Lung (tissue), 12 donors: ENCODE results near the gene IL1RL1. TPM values are rescaled to one million over a fixed set of nuclear protein-coding genes. Genes with fewer than 3 reads are reported as not detected.

Source experiments
- ATAC-seq: fragments of 200-7000 bp; cut with Tn5 transposase; one replicate; pipeline ENCODE4 v1.9.1; 2020; ENCODE audit warnings: moderate number of reproducible peaks; ENCODE audit not compliant: insufficient read depth, low FRiP score
- DNase-seq, 3 donors: peaks; one replicate each; pipeline ENCODE4 v3.0.0-alpha.2; 2013 to 2017
- H3K27ac ChIP-seq, 2 donors: one replicate each; pipeline ENCODE4 v1.5.1; 2013; ENCODE audit warnings: mild to moderate bottlenecking in 2 of 2, moderate library complexity in 2 of 2, control low read depth in 1 of 2, inconsistent platforms in 1 of 2, low read depth in 1 of 2, low read length in 1 of 2
- H3K27me3 ChIP-seq, 3 donors: one replicate each; pipeline ENCODE4 v1.5.1; 2013; ENCODE audit warnings: low read length in 2 of 3; ENCODE audit not compliant: control insufficient read depth in 3 of 3, insufficient read depth in 3 of 3
- H3K36me3 ChIP-seq, 4 donors: one replicate each; pipeline ENCODE4 v1.5.1; 2013; ENCODE audit warnings: low read length in 4 of 4, mild to moderate bottlenecking in 1 of 4, moderate library complexity in 1 of 4; ENCODE audit not compliant: control insufficient read depth in 4 of 4, insufficient read depth in 4 of 4
- H3K4me1 ChIP-seq, 5 donors: one replicate each; pipeline ENCODE4 v1.5.1; 2013; ENCODE audit warnings: low read length in 5 of 5, mild to moderate bottlenecking in 2 of 5, moderate library complexity in 1 of 5; ENCODE audit not compliant: control insufficient read depth in 5 of 5, insufficient read depth in 5 of 5
- H3K4me3 ChIP-seq: one replicate; pipeline ENCODE4 v1.5.1; 2013; ENCODE audit warnings: mild to moderate bottlenecking, control low read depth, moderate library complexity
- H3K9ac ChIP-seq, 2 donors: one replicate each; pipeline ENCODE4 v1.5.1; 2013; ENCODE audit warnings: low read length in 2 of 2, control low read depth in 1 of 2; ENCODE audit not compliant: insufficient read depth in 1 of 2
- H3K9me3 ChIP-seq, 4 donors: one replicate each; pipeline ENCODE4 v1.5.1; 2013; ENCODE audit warnings: low read length in 3 of 4, mild to moderate bottlenecking in 1 of 4, moderate library complexity in 1 of 4; ENCODE audit not compliant: control insufficient read depth in 4 of 4, insufficient read depth in 3 of 4
- CTCF ChIP-seq: IDR thresholded peaks from 2 replicates; pipeline ENCODE4 v1.5.1; 2012; ENCODE audit warnings: mild to moderate bottlenecking; ENCODE audit errors: control extremely low read depth, extremely low read depth
- WGBS, 2 donors: extraction: QIAGEN DNeasy Blood & Tissue Kit; methylation state at CpG; one replicate each; pipeline ENCODE4 v1.1.7; 2013; 5-methylcytosine and 5-hydroxymethylcytosine counted together
- polyA plus RNA-seq, 2 donors: library from polyadenylated mRNA; stranded (reverse); fragments of 200-250 nt; gene quantifications; one replicate each; pipeline ENCODE4 v1.2.1, GENCODE V29; 2013
- total RNA-seq, 2 donors: library from RNA; depleted of rRNA in 1 of 2; stranded (reverse); fragments of >200 nt in 1 of 2; gene quantifications; one replicate each; pipeline ENCODE4 v1.2.1, GENCODE V29; 2014 to 2021
- donor health status: control.
- donor health status: control.
- donor health status: Bipolar disorder and iron deficiency.
- donor health status: healthy.
- donor health status: DM: yes; HTN: yes; CAD: no.

Gene IL1RL1
- total and polyA plus RNA-seq, 4 donors = 1.5 to 383 (median 77.8) TPM

- H3K36me3 ChIP-seq = no peaks in the 10 kb centered on the region
- no peak for DNase-seq
- 80 to 92% methylated on average over 3 of the region's 3 CpGs for WGBS, 2 donors
- TF ChIP-seq CTCF = no peak
- peaks cover 0 to 2% (median 0%) of the 10 kb centered on the region in 3 donors for H3K27me3 ChIP-seq
- no peak for ATAC-seq
- no peak overlapping the region for H3K27ac ChIP-seq
- no peaks in the 10 kb centered on the region for H3K9me3 ChIP-seq
- no peak overlapping the region for H3K9ac ChIP-seq
- peaks cover 0 to 2% (median 0%) of the 10 kb centered on the region in 5 donors for H3K4me1 ChIP-seq
- no peak overlapping the region for H3K4me3 ChIP-seq
Measured at GRCh38 chr2:102303589-102303988, 7.8 kb upstream of the IL1RL1 start.

GRCh38 chr2:102304268-102304667 is 7.1 kb upstream of the IL1RL1 start:
- peaks cover 0 to 2% (median 0%) of the 10 kb centered on the region in 5 donors for H3K4me1 ChIP-seq
- no peaks in the 10 kb centered on the region for H3K9me3 ChIP-seq
- peaks cover 0 to 2% (median 0%) of the 10 kb centered on the region in 3 donors for H3K27me3 ChIP-seq
- WGBS, 2 donors = 52 to 56% methylated on average over 2 of the region's 2 CpGs
- no peaks in the 10 kb centered on the region for H3K36me3 ChIP-seq
- no peak overlapping the region for H3K27ac ChIP-seq
- no peak overlapping the region for H3K4me3 ChIP-seq
- no peak for DNase-seq
- no peak overlapping the region for H3K9ac ChIP-seq
- TF ChIP-seq CTCF = no peak
- ATAC-seq = no peak

DNA sequence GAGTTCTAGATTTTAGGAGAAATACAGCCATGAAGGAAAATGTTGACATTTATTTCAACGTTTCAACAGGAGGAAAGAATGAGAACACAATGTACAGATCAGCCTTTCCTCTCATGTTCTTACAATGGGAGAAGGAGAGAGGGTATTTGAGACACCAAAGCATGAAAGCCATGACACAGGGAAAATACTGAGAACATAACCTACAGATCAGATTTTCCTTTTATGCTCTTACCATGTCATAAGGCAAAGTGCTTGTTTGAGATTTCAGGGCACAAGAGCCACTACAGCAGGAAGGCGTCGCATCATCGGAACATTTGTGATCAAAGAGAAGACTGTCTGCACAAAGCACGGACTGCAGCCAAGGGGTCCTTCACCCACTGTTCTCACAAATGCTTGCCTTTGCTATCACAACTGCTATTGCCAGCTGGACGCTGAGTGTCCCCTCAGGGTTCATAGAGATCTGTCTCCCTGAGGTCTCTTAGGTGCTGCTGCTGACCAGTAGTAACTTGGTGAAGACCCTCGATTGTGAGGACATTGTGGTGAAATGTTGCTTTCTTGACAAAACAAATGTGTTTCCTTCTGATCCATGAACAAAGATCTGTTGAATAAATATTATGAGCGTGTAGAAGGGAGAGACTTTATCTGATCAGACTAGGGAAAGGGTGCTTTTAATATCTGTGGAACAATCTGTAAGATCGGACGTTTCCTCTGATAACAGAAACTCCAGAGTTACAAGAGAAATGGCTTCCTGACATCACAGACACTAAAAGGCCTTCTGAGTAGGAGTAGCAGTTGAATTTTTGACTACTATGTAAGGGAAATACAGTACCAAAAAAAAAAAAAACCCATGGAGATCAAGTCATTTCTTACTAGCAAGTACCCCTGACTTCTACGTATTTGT is 6.4 kb upstream of the IL1RL1 start:
- no peak overlapping the region for H3K4me3 ChIP-seq
- no peak for ATAC-seq
- H3K27ac ChIP-seq = peak overlapping the region in 1 of 2 donors; percentile 85
- peak in 2 of 3 donors; percentile 11 to 27 for DNase-seq
- no peaks in the 10 kb centered on the region for H3K36me3 ChIP-seq
- no peaks in the 10 kb centered on the region for H3K27me3 ChIP-seq
- WGBS, 2 donors = 32% methylated on average over 11 of the region's 11 CpGs
- H3K4me1 ChIP-seq = peaks cover 0 to 2% (median 0%) of the 10 kb centered on the region in 5 donors
- no peak overlapping the region for H3K9ac ChIP-seq
- no peaks in the 10 kb centered on the region for H3K9me3 ChIP-seq
- TF ChIP-seq CTCF = no peak
